ENCODE results near the gene SDSL.

- TF ChIP-seq POLR2A (IDR thresholded peaks at IDR 0.05; ENCODE audit: low read depth) (no peak), POLR2AphosphoS5 (IDR thresholded peaks at IDR 0.05) (no peak)
- TF ChIP-seq, protein P1, sequence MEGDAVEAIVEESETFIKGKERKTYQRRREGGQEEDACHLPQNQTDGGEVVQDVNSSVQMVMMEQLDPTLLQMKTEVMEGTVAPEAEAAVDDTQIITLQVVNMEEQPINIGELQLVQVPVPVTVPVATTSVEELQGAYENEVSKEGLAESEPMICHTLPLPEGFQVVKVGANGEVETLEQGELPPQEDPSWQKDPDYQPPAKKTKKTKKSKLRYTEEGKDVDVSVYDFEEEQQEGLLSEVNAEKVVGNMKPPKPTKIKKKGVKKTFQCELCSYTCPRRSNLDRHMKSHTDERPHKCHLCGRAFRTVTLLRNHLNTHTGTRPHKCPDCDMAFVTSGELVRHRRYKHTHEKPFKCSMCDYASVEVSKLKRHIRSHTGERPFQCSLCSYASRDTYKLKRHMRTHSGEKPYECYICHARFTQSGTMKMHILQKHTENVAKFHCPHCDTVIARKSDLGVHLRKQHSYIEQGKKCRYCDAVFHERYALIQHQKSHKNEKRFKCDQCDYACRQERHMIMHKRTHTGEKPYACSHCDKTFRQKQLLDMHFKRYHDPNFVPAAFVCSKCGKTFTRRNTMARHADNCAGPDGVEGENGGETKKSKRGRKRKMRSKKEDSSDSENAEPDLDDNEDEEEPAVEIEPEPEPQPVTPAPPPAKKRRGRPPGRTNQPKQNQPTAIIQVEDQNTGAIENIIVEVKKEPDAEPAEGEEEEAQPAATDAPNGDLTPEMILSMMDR (IDR thresholded peaks at IDR 0.05), result no peak
Measured at GRCh38 chr12:113400362-113400761, 21.8 kb upstream of the SDSL start.
